Loucy (cell line): Measurements from ENCODE around the gene GNB1.

Source experiments
- EZH2phosphoT487 ChIP-seq: fragments of 200-600 bp; IDR thresholded peaks from 2 replicates; pipeline ENCODE4 v1.6.1; 2018; ENCODE audit warnings: antibody characterized with exemption, mild to moderate bottlenecking, moderate library complexity, borderline replicate concordance
- TF ChIP-seq, protein P1 (sequence below): fragments of 200-600 bp; sonication (generic); conservative IDR thresholded peaks from 2 replicates; pipeline ENCODE4 v1.5.1; 2014; ENCODE audit warnings: mild to moderate bottlenecking, antibody characterized with exemption, low read length

DNA sequence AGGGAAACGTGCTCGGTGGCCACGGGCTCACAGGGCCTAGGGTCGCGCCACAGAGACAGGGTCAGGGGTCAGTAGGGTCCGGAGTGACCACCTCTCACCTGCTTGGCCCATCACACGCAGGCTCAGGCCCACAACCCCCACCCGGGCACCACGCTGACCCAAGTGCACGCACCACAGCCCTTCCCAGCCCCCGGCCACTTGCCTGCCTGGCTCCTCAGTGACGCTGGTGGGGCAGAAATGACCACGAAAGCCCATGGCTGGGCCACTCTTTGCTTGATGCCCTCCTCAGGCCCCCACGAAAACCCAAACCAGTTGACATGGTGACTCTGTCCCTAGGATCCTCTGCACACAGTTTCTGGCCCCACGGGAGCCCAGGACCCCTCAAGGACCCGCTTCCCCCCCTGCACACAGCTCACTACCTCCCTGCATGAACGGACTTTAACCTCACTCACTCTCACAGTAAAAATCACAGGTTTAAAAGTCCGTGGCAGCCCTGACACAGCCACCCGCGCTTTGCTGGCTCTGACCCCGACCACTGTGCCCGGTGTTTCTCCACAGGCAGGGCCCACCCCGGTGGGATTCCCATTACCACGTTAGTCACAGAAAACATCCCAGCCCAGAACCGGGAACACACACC lies 133.3 kb downstream of the GNB1 start:
- TF ChIP-seq, protein P1, sequence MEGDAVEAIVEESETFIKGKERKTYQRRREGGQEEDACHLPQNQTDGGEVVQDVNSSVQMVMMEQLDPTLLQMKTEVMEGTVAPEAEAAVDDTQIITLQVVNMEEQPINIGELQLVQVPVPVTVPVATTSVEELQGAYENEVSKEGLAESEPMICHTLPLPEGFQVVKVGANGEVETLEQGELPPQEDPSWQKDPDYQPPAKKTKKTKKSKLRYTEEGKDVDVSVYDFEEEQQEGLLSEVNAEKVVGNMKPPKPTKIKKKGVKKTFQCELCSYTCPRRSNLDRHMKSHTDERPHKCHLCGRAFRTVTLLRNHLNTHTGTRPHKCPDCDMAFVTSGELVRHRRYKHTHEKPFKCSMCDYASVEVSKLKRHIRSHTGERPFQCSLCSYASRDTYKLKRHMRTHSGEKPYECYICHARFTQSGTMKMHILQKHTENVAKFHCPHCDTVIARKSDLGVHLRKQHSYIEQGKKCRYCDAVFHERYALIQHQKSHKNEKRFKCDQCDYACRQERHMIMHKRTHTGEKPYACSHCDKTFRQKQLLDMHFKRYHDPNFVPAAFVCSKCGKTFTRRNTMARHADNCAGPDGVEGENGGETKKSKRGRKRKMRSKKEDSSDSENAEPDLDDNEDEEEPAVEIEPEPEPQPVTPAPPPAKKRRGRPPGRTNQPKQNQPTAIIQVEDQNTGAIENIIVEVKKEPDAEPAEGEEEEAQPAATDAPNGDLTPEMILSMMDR: no peak
- TF ChIP-seq EZH2phosphoT487: no peak
